Fibroblast of villous mesenchyme (primary cell): ENCODE measurements around the gene TYW1B. TPM values are rescaled to one million over a fixed set of nuclear protein-coding genes. Genes with fewer than 3 reads are reported as not detected.
A peak's percentile ranks its signal among the peaks of the same experiment; 100 is the strongest.
"Not testable (repeated sequence)": the region's sequence is repeated elsewhere in the genome, so short reads cannot be mapped to it uniquely, and the experiment has no call there.

Experiments used
- DNase-seq: peaks from one replicate; pipeline ENCODE4 v3.0.0-alpha.2; 2010; ENCODE audit warnings: low read depth
- H3K4me3 ChIP-seq: 2 replicates; pipeline ENCODE4 v1.5.1; 2011; ENCODE audit warnings: low read depth, mild to moderate bottlenecking, low read length
- total RNA-seq: library from RNA; depleted of rRNA; stranded (reverse); fragments of >200 nt; gene quantifications from 2 replicates; pipeline ENCODE4 v1.2.3, GENCODE V29; 2012
- TF ChIP-seq, protein P1 (sequence below): IDR thresholded peaks from 2 replicates; pipeline ENCODE4 v1.5.1; 2012; ENCODE audit warnings: low read depth, mild to moderate bottlenecking, low read length; ENCODE audit not compliant: insufficient read depth

TYW1B gene
- total RNA-seq, 1 donor = 2.2 TPM

DNA sequence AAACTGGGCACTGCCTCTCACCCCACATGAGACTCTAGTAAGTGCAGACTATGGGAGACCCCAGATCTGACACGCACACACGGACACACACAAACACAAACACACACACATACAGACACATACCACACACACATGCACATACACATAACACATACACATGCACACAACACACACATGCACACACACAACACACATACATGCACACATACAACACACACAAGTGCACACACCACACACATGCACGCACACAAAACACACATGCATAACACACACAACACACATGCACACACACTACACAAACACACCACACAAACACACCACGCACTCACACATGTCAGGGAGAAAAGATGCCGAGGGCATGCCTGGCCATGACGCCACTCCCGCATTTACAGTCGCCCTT lies 205.5 kb downstream of the TYW1B start:
- H3K4me3 ChIP-seq = no peak overlapping the region
- no peak for DNase-seq
- TF ChIP-seq, protein P1, sequence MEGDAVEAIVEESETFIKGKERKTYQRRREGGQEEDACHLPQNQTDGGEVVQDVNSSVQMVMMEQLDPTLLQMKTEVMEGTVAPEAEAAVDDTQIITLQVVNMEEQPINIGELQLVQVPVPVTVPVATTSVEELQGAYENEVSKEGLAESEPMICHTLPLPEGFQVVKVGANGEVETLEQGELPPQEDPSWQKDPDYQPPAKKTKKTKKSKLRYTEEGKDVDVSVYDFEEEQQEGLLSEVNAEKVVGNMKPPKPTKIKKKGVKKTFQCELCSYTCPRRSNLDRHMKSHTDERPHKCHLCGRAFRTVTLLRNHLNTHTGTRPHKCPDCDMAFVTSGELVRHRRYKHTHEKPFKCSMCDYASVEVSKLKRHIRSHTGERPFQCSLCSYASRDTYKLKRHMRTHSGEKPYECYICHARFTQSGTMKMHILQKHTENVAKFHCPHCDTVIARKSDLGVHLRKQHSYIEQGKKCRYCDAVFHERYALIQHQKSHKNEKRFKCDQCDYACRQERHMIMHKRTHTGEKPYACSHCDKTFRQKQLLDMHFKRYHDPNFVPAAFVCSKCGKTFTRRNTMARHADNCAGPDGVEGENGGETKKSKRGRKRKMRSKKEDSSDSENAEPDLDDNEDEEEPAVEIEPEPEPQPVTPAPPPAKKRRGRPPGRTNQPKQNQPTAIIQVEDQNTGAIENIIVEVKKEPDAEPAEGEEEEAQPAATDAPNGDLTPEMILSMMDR = no peak

DNA sequence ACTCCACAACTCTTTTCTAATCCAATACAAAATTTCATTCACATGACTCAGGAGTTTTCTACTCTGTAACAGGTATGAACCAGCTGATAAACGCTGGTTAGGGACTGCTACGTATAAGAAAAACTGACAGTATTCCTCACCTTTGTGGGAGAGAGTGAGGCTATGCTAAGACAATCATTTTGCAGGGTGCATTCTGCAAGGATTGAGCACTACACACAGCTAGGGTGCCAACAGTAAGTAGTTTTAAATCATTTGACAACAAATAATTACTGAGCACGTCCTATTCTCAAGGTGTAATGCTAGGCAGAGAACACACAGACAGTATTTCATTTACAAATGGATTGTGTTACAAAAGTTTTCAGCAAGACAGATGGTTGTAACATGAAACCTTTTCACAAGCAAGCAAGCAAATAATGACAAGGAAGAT lies 206.2 kb downstream of the TYW1B start:
- H3K4me3 ChIP-seq = not testable (repeated sequence)

DNA sequence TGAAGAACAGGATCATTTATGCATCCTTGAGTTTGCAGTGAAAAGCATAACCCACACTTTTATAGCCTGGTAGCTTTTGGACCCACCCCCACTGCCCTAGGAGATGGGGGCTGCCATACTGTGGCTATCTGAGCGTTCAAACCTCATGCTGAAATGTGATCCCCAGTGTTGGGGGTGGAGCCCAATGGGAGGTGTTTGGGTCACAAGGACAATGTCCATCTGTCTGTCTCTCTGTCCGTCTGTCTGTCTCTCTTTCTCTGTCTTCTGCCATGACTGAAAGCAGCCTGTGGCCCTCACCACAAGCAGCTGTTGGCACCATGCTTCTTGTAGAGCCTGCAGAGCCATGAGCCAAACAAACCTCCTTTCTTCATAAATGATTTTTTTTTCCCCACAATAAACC lies 207.1 kb downstream of the TYW1B start:
- not testable (repeated sequence) for DNase-seq, H3K4me3 ChIP-seq

More for the DNA sequence above, 206.2 kb downstream of the TYW1B start:
- DNase-seq = not testable (repeated sequence)

DNA sequence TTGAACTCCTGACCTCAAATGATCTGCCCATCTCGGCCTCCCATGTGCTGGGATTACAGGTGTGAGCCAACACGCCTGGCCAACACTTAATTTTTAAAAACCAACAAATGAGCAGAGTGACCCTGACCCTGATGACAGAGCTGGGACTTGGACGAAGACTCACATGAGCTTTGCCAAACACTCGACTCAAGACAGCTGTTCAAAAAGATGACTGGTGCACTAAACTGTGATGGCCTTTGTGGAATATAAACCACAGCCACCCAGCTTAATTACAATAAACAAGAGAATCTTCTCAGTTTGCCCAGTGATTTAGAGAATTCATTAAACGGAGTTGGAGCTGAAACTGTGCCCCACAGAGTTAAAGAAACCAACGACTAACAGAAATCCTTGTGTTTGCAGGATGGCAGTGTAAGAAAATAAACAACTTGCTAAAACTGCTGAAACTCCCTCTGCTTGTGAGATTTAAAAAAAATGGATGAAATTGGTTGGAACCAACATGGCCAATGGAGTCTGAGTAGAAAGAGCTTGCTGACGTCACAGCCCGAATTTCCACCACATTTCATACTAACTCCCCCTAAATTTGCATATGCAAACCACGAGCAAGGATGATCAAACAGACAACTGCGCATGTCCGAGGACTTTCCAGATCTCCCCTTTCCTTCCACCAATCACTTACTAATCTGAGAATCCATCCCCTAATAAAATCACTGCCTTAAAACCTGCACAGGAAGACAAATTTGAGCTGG lies 209.4 kb downstream of the TYW1B start:
- peak; percentile 12 for DNase-seq
- not testable (repeated sequence) for H3K4me3 ChIP-seq

DNA sequence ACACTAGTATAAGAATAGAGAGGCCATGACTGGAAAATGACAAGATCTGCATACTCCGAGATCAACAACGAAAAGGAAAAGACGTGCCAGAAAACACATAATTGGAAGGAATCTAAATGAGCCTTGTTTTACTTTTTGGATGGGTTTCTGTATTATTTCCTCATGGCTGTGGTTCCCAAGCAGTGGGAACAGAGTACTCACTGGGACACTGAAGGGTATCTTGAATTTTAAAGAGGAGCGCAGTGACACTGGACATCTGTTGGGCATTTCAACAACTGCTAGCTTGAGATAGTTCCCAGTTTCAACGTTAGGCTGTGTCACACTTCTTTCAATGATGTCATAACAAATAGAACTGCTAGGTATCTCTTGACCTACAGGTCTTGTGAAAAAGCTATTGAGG lies 218.2 kb downstream of the TYW1B start:
- H3K4me3 ChIP-seq, DNase-seq: not testable (repeated sequence)

DNA sequence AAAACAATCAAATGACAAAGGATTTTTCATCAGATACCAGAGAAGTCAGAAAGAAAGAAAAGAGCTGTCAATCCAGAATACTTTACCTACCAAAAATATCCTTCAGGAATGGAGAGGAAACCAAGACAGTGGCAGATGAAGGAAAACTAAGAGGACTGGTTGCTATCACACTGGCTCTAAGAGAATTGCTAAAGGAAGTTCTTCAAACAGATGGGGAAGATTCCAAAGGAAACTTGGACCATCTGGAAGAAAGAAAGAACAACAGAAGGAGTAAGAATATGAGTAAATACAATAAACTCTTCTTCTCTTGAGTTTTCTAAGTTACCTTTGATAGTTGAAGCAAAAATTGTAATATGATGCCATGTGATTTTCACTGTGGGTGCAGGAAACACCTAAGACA lies 220.0 kb downstream of the TYW1B start:
- H3K4me3 ChIP-seq = not testable (repeated sequence)

DNA sequence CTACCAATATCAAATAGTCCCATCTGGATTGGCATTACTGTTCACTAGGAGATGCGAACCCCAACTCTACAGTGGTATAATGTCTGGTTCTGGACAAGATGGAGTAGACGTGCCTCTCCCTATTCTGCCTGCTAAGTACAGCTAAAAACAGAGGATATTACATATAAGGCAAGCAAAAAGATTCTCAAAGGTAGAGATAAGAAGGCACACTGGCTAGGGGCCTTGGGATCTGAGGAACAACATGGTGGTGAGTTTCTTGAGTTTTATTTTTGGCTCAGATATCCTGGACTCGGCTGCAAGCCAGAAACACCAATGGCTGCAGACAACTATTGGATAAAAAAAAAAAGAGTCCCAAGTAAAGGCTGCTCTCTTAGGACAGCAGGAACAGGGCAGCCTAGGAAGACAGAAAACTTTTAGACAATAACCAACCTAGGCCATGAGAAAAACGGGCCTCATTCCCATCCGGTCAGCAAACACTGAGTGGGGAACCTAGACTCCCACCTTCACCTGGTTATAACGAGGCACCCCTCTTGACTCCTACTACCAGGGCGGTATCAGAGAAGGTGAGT lies 222.1 kb downstream of the TYW1B start:
- DNase-seq, H3K4me3 ChIP-seq: not testable (repeated sequence)

More for the DNA sequence above, 220.0 kb downstream of the TYW1B start:
- DNase-seq = not testable (repeated sequence)

DNA sequence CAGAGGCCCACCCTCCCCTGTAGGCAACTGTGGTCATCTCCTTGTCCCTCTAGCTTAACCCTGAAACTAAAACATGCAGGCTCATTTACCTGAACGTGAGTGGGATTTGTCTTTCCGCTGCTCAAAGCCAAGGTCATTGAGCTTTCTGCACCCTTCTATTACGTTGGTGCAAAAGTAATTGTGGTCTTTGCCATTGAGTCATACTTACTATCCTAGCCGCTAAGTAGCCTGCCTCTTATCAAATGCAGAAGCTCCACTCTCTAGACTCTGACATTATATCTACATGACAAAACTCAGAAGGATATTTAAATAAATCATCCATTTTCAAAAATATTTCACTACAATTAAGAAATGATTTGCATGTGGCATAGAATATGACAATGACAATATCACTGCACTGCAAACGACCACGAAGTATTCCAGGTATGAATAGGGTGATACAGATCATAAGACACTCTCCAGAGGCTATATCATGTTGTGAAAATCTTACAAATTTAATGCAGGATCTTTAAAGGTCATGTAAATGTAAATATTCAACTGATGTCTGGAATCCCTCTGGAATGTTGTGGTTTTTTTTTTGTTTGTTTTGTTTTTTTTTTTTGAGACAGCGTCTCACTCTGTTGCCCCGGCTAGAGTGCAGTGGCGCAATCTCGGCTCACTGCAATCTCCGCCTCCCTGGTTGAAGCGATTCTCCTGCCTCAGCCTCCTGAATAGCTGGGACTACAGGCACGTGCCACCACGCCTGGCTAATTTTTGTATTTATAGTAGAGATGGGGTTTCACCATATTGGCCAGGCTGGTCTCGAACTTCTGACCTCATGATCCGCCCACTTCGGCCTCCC lies 223.0 kb downstream of the TYW1B start:
- DNase-seq = peak; percentile 60
- H3K4me3 ChIP-seq = not testable (repeated sequence)

DNA sequence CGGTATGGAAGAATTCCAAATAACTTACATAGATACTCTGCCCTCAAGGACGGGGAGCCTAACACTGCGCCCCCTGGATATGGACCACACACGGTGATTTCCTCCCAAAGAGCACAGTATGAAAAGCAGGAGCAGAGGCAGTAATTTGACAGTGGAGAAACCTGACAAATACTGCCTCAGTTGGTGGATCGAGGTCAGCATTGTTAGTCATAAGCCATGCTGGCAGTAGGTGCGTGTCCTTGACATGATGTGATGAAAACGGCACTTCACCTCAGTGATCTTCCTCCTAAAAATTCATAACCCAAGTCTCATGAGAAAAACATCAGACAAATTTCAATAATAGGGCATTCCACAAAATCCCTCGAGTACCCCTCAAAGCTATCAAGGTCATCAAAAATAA lies 224.5 kb downstream of the TYW1B start:
- H3K4me3 ChIP-seq, DNase-seq: not testable (repeated sequence)

DNA sequence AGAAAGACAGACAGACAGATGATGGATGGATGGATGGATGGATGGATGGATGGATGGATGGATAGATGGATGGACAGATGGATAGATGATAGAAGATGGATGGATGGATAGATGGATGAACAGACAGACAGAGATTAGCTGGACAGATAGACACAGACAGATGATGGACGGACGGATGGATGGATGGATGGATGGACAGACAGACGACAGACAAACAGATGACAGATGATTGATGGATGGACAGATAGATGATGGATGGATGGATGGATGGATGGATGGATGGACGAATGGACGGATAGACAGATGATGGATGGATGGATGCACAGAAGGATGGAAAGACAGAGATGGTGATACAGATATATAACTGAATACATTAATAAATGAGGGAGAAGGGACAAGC lies 224.9 kb downstream of the TYW1B start:
- DNase-seq = no peak

DNA sequence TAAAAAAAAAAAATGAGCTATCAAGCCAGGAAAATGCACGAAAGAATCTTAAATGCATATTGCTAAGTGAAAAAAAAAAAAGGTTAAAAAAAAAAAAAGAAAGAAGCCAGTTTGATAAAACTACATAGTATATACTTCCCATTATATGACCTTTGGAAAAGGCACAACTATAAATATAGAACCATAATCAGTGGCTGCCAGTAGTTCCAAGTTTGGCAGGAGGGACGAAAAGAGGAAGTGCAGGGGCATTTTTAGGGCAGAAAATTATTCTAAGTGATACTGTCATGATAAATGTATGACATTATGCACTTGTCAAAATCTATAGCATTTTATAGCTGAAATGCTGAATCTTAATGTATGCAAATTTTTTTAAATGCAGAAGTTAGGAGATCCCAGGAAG lies 226.3 kb downstream of the TYW1B start:
- not testable (repeated sequence) for DNase-seq, H3K4me3 ChIP-seq

More for the DNA sequence above, 224.9 kb downstream of the TYW1B start:
- no peak overlapping the region for H3K4me3 ChIP-seq
- TF ChIP-seq, protein P1 = no peak

DNA sequence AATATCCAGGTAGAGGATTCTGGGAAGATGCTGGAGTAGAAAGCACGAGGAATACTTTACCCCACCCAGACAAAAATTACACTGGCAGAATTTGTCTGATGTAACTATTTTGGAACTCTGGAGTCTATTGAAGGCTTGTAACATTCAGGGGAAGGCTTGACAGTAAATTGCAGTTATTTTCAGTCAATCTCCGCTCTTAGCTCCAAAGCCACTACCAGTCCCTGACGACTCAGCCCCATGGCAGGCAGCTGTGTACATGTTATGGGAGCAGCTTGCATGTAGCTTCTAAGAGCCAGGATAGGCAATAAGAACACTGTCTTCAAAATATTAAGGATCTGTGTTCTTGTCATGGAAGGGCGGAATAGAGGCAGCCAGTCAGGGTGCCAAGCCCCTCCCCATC lies 238.0 kb downstream of the TYW1B start:
- not testable (repeated sequence) for H3K4me3 ChIP-seq
- DNase-seq = peak; percentile 25

DNA sequence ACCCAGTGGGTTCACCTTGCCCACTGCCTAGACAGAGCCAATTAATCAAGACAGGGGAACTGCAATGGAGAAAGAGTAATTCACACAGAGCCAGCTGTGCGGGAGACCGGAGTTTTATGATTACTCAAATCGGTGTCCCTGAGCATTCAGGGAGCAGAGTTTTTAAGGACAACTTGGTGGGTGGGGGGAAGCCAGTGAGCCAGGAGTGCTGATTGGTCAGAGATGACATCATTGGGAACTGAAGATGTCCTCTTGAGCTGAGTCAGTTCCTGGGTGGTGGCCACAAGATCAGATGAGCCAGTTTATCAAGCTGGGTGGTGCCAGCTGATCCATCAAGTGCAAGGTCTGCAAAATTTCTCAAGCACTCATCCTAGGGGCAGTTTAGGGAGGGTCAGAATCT lies 240.7 kb downstream of the TYW1B start:
- DNase-seq, H3K4me3 ChIP-seq: not testable (repeated sequence)

DNA sequence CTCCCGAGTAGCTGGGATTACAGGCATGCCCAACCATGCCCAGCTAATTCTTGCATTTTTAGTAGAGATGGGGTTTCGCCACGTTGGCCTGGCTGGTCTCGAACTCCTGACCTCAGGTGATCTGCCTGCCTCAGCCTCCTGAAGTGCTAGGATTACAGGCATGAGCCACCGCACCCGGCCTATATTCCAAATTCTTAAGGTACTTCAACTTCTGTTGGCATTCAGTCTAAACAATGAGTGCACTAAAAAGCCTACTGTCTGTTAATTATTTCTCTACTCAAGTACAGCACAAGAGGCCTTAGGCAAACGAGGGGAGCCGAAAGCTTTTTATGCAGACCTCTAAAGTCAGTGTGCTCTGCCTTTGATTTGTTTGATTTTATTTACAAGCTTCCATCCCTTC lies 243.4 kb downstream of the TYW1B start:
- not testable (repeated sequence) for H3K4me3 ChIP-seq, DNase-seq

DNA sequence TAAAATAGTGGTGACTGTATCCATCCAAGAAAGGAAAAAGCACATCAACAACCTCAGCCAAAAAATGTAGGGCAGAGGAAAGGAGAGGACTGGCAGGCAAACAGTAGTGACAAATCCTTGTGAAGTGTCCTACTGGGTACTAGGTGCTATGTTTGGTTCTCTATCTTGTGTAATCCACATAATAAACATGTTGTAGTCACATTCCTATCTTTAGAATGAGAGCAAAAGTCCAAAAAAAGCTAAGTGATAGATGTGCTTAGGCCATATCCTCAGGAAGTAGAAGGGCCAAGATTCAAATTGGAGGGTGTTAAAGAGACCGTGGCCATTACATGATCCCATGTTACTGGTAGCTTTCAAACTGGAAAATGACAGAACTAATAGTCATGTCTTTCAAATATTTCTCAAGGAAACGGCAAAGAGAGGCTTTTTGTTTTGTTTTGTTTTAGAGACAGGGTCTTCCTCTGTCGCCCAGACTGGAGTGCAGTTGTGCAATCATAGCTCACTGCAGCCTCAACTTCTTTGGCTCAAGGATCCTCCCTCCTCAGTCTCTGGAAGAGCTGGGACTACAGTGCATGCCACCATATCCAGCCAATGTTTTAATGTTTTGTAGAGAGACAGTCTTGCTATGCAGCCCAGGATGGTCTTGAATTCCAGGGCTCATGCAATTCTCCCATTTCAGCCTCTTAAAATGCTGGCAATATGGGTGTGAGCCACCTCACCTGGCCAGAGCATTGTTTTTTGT lies 244.2 kb downstream of the TYW1B start:
- DNase-seq = not testable (repeated sequence)

More for the DNA sequence above, 244.2 kb downstream of the TYW1B start:
- not testable (repeated sequence) for H3K4me3 ChIP-seq
